Measurements from ENCODE around the gene KRTAP3-2.

Gene KRTAP3-2

DNA sequence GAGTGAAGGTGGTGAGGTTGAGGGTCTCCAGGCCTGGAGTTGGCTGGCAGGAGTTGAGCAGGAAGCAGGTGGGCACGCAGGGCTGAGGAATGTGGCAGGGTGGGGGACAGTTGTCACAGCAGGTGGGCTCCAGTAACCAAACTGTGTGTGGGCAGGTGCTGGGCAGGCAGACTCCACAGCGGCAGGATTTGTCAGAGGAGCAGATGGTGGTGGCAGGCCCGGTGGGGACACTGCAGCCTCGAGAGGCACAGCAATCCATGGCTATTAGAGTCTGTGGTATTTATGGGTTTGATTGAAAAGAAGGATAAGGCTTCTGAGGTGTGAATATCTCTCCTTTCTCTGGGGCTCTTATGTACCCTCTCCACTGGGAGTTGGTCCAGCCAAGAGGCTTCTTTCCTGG lies 5.9 kb downstream of the KRTAP3-2 start, which contains the start of gene KRTAP3-3:
KRTAP3-3 (minus strand) TSS at position 326 of the 400 bp plus-strand sequence; CDS start at position 259, 67 bp downstream.
- H3K27ac ChIP-seq (ENCODE audit: insufficient read depth, low read depth, low read length, poor library complexity, severe bottlenecking) = no peak within 1 kb of the TSS
- whole genome bisulfite sequencing, 2 experiments = 78 to 81% methylated on average over 4 of the region's 4 CpGs
- no peak within 1 kb of the TSS for H3K4me3 ChIP-seq (ENCODE audit: insufficient read depth, low read depth, low read length)
- no peaks in the 10 kb centered on the region for H3K4me1 ChIP-seq (ENCODE audit: control insufficient read depth, insufficient read depth, low read length)
- no peaks in the 10 kb centered on the region for H3K9me3 ChIP-seq (ENCODE audit: control insufficient read depth, low read length)
- no peaks in the 10 kb centered on the region for H3K27me3 ChIP-seq (ENCODE audit: control insufficient read depth, insufficient read depth, low read length, poor library complexity, severe bottlenecking)
- H3K36me3 ChIP-seq (ENCODE audit: control insufficient read depth, insufficient read depth, low read length) = no peaks in the 10 kb centered on the region

GRCh38 chr17:40993084-40993483 lies 6.6 kb downstream of the KRTAP3-2 start:
- H3K4me3 ChIP-seq (ENCODE audit: insufficient read depth, low read depth, low read length) = no peak overlapping the region
- no peaks in the 10 kb centered on the region for H3K9me3 ChIP-seq (ENCODE audit: control insufficient read depth, low read length)
- H3K36me3 ChIP-seq (ENCODE audit: control insufficient read depth, insufficient read depth, low read length) = no peaks in the 10 kb centered on the region
- H3K27me3 ChIP-seq (ENCODE audit: control insufficient read depth, insufficient read depth, low read length, poor library complexity, severe bottlenecking) = no peaks in the 10 kb centered on the region
- 88 to 92% methylated on average over 2 of the region's 2 CpGs for WGBS, 2 experiments
- no peak overlapping the region for H3K27ac ChIP-seq (ENCODE audit: insufficient read depth, low read depth, low read length, poor library complexity, severe bottlenecking)
- H3K4me1 ChIP-seq (ENCODE audit: control insufficient read depth, insufficient read depth, low read length) = no peaks in the 10 kb centered on the region

- H3K27ac ChIP-seq (ENCODE audit: insufficient read depth, low read depth, low read length, poor library complexity, severe bottlenecking) = no peak overlapping the region
- H3K27me3 ChIP-seq (ENCODE audit: control insufficient read depth, insufficient read depth, low read length, poor library complexity, severe bottlenecking) = no peaks in the 10 kb centered on the region
- H3K9me3 ChIP-seq (ENCODE audit: control insufficient read depth, low read length) = no peaks in the 10 kb centered on the region
- 95 to 99% methylated on average over 1 to 2 of the region's 3 CpGs for WGBS, 2 experiments
- H3K4me3 ChIP-seq (ENCODE audit: insufficient read depth, low read depth, low read length) = no peak overlapping the region
- H3K36me3 ChIP-seq (ENCODE audit: control insufficient read depth, insufficient read depth, low read length) = no peaks in the 10 kb centered on the region
- no peaks in the 10 kb centered on the region for H3K4me1 ChIP-seq (ENCODE audit: control insufficient read depth, insufficient read depth, low read length)
Observed at GRCh38 chr17:40992666-40993065, 7.0 kb downstream of the KRTAP3-2 start.

- Histone ChIP-seq H3K27me3 (ENCODE audit: control insufficient read depth, insufficient read depth, low read length, poor library complexity, severe bottlenecking) (no peaks in the 10 kb centered on the region), H3K4me3 (ENCODE audit: insufficient read depth, low read depth, low read length) (no peak overlapping the region), H3K27ac (ENCODE audit: insufficient read depth, low read depth, low read length, poor library complexity, severe bottlenecking) (no peak overlapping the region), H3K36me3 (ENCODE audit: control insufficient read depth, insufficient read depth, low read length) (no peaks in the 10 kb centered on the region), H3K4me1 (ENCODE audit: control insufficient read depth, insufficient read depth, low read length) (no peaks in the 10 kb centered on the region), H3K9me3 (ENCODE audit: control insufficient read depth, low read length) (no peaks in the 10 kb centered on the region)
- WGBS, 2 experiments = 86 to 90% methylated on average over 8 of the region's 8 CpGs
Observed at GRCh38 chr17:40986920-40987319, 12.8 kb downstream of the KRTAP3-2 start.

DNA sequence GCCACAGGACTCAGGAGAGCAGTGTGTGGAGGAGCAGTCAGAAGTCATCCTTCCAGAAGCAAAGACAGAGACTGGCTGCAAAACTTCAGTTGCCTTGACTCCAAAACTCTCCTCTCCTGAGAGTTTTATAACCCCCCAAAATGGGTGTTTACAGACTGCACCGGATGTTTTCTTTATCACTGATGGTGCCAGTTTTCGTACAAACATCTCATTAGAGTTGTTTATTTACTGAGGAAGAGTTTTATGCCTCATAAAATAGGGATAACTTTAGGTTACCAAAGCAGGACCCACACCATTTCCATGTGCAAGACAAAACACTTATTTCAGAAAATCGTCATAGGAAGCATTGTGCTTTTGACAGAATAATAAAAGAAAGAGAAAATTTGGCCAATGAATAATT lies 15.5 kb downstream of the KRTAP3-2 start, which contains the start of gene KRT40:
KRT40 (minus strand) TSS at position 101 of the 400 bp plus-strand sequence; CDS start at position 48, 53 bp downstream.
- WGBS, 2 experiments = 92 to 100% methylated on average over 2 of the region's 3 CpGs
- no peak within 1 kb of the TSS for H3K4me3 ChIP-seq (ENCODE audit: insufficient read depth, low read depth, low read length)
- no peaks in the 10 kb centered on the region for H3K36me3 ChIP-seq (ENCODE audit: control insufficient read depth, insufficient read depth, low read length)
- no peaks in the 10 kb centered on the region for H3K27me3 ChIP-seq (ENCODE audit: control insufficient read depth, insufficient read depth, low read length, poor library complexity, severe bottlenecking)
- H3K27ac ChIP-seq (ENCODE audit: insufficient read depth, low read depth, low read length, poor library complexity, severe bottlenecking) = no peak within 1 kb of the TSS
- H3K9me3 ChIP-seq (ENCODE audit: control insufficient read depth, low read length) = no peaks in the 10 kb centered on the region
- peaks cover 6% of the 10 kb centered on the region for H3K4me1 ChIP-seq (ENCODE audit: control insufficient read depth, insufficient read depth, low read length)

- H3K9me3 ChIP-seq (ENCODE audit: control insufficient read depth, low read length) = no peaks in the 10 kb centered on the region
- H3K36me3 ChIP-seq (ENCODE audit: control insufficient read depth, insufficient read depth, low read length) = no peaks in the 10 kb centered on the region
- 93 to 96% methylated on average over 4 to 5 of the region's 5 CpGs for WGBS, 2 experiments
- no peaks in the 10 kb centered on the region for H3K27me3 ChIP-seq (ENCODE audit: control insufficient read depth, insufficient read depth, low read length, poor library complexity, severe bottlenecking)
- H3K27ac ChIP-seq (ENCODE audit: insufficient read depth, low read depth, low read length, poor library complexity, severe bottlenecking) = no peak overlapping the region
- peaks cover 6% of the 10 kb centered on the region for H3K4me1 ChIP-seq (ENCODE audit: control insufficient read depth, insufficient read depth, low read length)
- no peak overlapping the region for H3K4me3 ChIP-seq (ENCODE audit: insufficient read depth, low read depth, low read length)
Observed at GRCh38 chr17:40981115-40981514, 18.6 kb downstream of the KRTAP3-2 start.

DNA sequence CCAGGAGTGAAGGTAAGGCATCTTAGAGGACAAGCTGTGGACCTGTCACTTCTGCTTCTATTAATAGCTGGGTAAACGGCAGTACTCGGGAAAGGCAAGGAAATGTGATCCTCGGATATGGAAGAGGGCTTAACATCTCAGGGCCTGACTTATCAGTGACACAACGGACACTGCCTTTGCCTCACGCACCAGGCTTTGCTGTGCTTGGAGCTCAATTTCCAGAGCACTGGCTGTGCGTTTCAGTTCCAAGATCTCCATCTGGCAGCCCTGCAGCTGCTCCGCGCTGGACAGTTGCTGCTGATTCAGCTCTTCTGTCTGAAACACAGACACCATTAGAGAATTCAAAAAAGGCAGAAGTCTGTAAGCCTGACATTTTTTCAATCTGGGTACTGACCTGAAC lies 19.1 kb downstream of the KRTAP3-2 start:
- Histone ChIP-seq H3K36me3 (ENCODE audit: control insufficient read depth, insufficient read depth, low read length) (no peaks in the 10 kb centered on the region), H3K9me3 (ENCODE audit: control insufficient read depth, low read length) (no peaks in the 10 kb centered on the region), H3K4me3 (ENCODE audit: insufficient read depth, low read depth, low read length) (no peak overlapping the region), H3K27me3 (ENCODE audit: control insufficient read depth, insufficient read depth, low read length, poor library complexity, severe bottlenecking) (no peaks in the 10 kb centered on the region), H3K27ac (ENCODE audit: insufficient read depth, low read depth, low read length, poor library complexity, severe bottlenecking) (no peak overlapping the region), H3K4me1 (ENCODE audit: control insufficient read depth, insufficient read depth, low read length) (peaks cover 6% of the 10 kb centered on the region)
- WGBS, 2 experiments = 87 to 90% methylated on average over 8 of the region's 8 CpGs

DNA sequence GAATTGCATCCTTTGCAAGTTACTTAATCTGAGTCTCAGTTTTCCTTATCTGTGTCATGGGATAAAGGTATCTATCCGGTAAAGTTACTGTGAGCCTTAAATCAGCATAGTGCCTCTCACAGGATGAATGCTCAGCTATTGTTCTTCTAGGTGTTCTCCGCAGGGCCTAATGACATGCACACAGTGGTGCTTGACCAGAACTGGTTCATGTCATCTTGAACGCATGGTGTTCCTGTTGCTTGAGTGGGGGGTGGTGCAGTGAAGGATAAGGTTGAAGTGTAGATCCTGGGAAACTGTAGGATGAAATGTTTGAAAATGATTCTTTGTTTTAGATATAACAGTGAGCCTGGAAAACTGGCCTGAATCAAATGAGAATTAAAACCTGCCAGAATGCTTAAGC lies 19.6 kb downstream of the KRTAP3-2 start:
- WGBS, 2 experiments = 70 to 72% methylated on average over 3 of the region's 3 CpGs

DNA sequence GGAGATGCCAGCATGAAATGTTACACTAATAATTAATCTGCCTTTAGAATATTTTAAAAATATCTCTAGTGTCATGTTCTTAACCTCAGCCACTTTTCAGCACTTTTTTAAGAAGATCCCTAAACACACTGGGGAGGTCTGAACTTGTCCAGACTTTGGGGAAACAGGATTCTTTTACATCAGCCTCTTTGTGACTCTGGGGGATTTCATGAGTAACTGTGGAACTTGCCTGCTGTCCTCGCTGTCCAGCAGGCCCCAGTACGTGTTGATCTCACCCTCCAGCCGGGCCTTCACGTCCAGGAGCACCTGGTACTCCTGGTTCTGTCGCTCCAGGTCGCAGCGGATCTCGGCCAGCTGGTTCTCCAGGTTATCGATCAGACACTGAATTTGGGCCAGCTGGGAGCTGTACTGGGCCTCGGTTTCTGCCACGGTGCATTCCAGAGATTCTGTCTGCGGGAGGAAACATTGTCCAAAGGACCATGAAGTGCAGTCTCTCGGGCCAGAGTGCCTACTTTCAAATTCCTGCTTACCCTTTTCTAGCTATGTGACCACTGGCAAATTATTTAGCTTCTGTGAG lies 21.0 kb downstream of the KRTAP3-2 start:
- no peaks in the 10 kb centered on the region for H3K36me3 ChIP-seq (ENCODE audit: control insufficient read depth, insufficient read depth, low read length)
- peaks cover 6% of the 10 kb centered on the region for H3K4me1 ChIP-seq (ENCODE audit: control insufficient read depth, insufficient read depth, low read length)
- H3K27ac ChIP-seq (ENCODE audit: insufficient read depth, low read depth, low read length, poor library complexity, severe bottlenecking) = no peak overlapping the region
- no peak overlapping the region for H3K4me3 ChIP-seq (ENCODE audit: insufficient read depth, low read depth, low read length)
- 90 to 93% methylated on average over 13 of the region's 13 CpGs for WGBS, 2 experiments
- no peaks in the 10 kb centered on the region for H3K27me3 ChIP-seq (ENCODE audit: control insufficient read depth, insufficient read depth, low read length, poor library complexity, severe bottlenecking)
- no peaks in the 10 kb centered on the region for H3K9me3 ChIP-seq (ENCODE audit: control insufficient read depth, low read length)

More for the DNA sequence above, 19.6 kb downstream of the KRTAP3-2 start:
- Histone ChIP-seq H3K27ac (ENCODE audit: insufficient read depth, low read depth, low read length, poor library complexity, severe bottlenecking) (no peak overlapping the region), H3K27me3 (ENCODE audit: control insufficient read depth, insufficient read depth, low read length, poor library complexity, severe bottlenecking) (no peaks in the 10 kb centered on the region), H3K9me3 (ENCODE audit: control insufficient read depth, low read length) (no peaks in the 10 kb centered on the region), H3K4me1 (ENCODE audit: control insufficient read depth, insufficient read depth, low read length) (peaks cover 6% of the 10 kb centered on the region), H3K4me3 (ENCODE audit: insufficient read depth, low read depth, low read length) (no peak overlapping the region), H3K36me3 (ENCODE audit: control insufficient read depth, insufficient read depth, low read length) (no peaks in the 10 kb centered on the region)

DNA sequence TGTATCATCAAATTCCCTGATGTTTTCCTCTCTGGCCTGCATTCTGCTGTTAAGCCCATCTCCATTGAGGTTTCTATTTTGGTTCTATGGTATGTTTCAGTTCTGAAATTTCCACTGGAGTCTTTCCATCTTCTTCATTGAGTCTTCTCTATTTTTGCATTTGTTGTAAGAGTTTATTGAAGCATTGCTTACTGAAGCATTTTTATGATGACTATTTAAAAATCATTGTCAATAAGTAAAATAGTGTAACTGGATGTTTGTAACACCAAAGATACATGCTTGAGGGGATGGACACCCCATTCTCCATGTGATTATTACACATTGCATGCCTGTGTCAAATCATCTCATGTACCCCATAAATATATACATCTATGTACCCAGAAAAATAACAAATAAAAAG lies 24.2 kb downstream of the KRTAP3-2 start:
- Histone ChIP-seq H3K4me1 (ENCODE audit: control insufficient read depth, insufficient read depth, low read length) (peaks cover 5% of the 10 kb centered on the region), H3K27me3 (ENCODE audit: control insufficient read depth, insufficient read depth, low read length, poor library complexity, severe bottlenecking) (no peaks in the 10 kb centered on the region), H3K9me3 (ENCODE audit: control insufficient read depth, low read length) (no peaks in the 10 kb centered on the region), H3K27ac (ENCODE audit: insufficient read depth, low read depth, low read length, poor library complexity, severe bottlenecking) (no peak overlapping the region), H3K4me3 (ENCODE audit: insufficient read depth, low read depth, low read length) (no peak overlapping the region), H3K36me3 (ENCODE audit: control insufficient read depth, insufficient read depth, low read length) (no peaks in the 10 kb centered on the region)

DNA sequence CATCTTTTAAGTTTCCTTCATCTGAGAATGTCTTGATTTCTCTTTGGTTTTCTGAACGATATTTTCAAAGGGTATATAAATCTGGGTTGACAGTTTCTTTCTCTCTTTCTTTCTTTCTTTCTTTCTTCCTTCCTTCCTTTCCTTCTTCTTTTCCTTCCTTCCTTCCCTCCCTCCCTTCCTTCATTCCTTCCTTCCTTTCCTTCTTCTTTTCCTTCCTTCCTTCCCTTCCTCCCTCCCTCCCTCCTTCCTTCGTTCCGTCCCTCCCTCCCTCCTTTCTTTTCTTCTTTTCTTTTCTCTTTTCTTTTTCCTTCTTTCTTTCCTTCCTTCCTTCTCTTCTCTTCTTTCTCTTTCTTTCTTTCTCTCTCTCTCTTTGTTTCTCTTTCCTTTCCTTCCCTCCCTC lies 25.3 kb downstream of the KRTAP3-2 start:
- Histone ChIP-seq H3K9me3 (ENCODE audit: control insufficient read depth, low read length) (no peaks in the 10 kb centered on the region), H3K27me3 (ENCODE audit: control insufficient read depth, insufficient read depth, low read length, poor library complexity, severe bottlenecking) (no peaks in the 10 kb centered on the region), H3K4me1 (ENCODE audit: control insufficient read depth, insufficient read depth, low read length) (no peaks in the 10 kb centered on the region), H3K36me3 (ENCODE audit: control insufficient read depth, insufficient read depth, low read length) (no peaks in the 10 kb centered on the region), H3K27ac (ENCODE audit: insufficient read depth, low read depth, low read length, poor library complexity, severe bottlenecking) (no peak overlapping the region), H3K4me3 (ENCODE audit: insufficient read depth, low read depth, low read length) (no peak overlapping the region)
- WGBS, 2 experiments = 86 to 94% methylated on average over 3 of the region's 3 CpGs

Data from ectodermal cell (in vitro differentiated cells).